ENCODE data around the gene ZNF84.

Gene ZNF84

GRCh38 chr12:133081159-133081780, 44.0 kb downstream of the ZNF84 start:
- no peak overlapping the region for H3K27ac Mint-ChIP-seq
- H3K4me1 Mint-ChIP-seq = peaks cover 6% of the 10 kb centered on the region
- H3K36me3 Mint-ChIP-seq = peaks cover 37% of the 10 kb centered on the region
- H3K9me3 Mint-ChIP-seq = peaks cover 19% of the 10 kb centered on the region
- H3K4me3 Mint-ChIP-seq = no peak overlapping the region
- DNase-seq (ENCODE audit: low spot score in 2 of 2) (no peak), ATAC-seq (no peak)

GRCh38 chr12:133083345-133083744, 46.0 kb downstream of the ZNF84 start:
- H3K27ac Mint-ChIP-seq = no peak overlapping the region
- DNase-seq (ENCODE audit: low spot score in 2 of 2) (no peak), ATAC-seq (no peak)
- peaks cover 6% of the 10 kb centered on the region for H3K4me1 Mint-ChIP-seq
- H3K4me3 Mint-ChIP-seq = no peak overlapping the region
- peaks cover 22% of the 10 kb centered on the region for H3K9me3 Mint-ChIP-seq
- H3K36me3 Mint-ChIP-seq = peaks cover 58% of the 10 kb centered on the region

- ATAC-seq (no peak), DNase-seq (ENCODE audit: low spot score in 2 of 2) (no peak)
- Mint-ChIP-seq H3K36me3 (peaks cover 67% of the 10 kb centered on the region), H3K9me3 (peaks cover 40% of the 10 kb centered on the region), H3K27ac (no peak overlapping the region), H3K4me3 (no peak overlapping the region), H3K4me1 (no peaks in the 10 kb centered on the region)
These were observed 68.3 kb downstream of the ZNF84 start for GRCh38 chr12:133105620-133106019.

- DNase-seq (ENCODE audit: low spot score in 2 of 2) (no peak), ATAC-seq (no peak)
- Mint-ChIP-seq H3K9me3 (peaks cover 40% of the 10 kb centered on the region), H3K36me3 (peaks cover 61% of the 10 kb centered on the region), H3K4me3 (no peak overlapping the region), H3K27ac (no peak overlapping the region), H3K4me1 (no peaks in the 10 kb centered on the region)
These were observed 68.9 kb downstream of the ZNF84 start for GRCh38 chr12:133106253-133106652.

GRCh38 chr12:133107121-133107520, 69.8 kb downstream of the ZNF84 start:
- ATAC-seq (no peak), DNase-seq (ENCODE audit: low spot score in 2 of 2) (no peak)
- Mint-ChIP-seq H3K27ac (no peak overlapping the region), H3K36me3 (peaks cover 52% of the 10 kb centered on the region), H3K9me3 (peaks cover 39% of the 10 kb centered on the region), H3K4me3 (no peak overlapping the region), H3K4me1 (no peaks in the 10 kb centered on the region)

- DNase-seq (ENCODE audit: low spot score in 2 of 2) (no peak), ATAC-seq (no peak)
- no peak overlapping the region for H3K4me3 Mint-ChIP-seq
- peaks cover 42% of the 10 kb centered on the region for H3K36me3 Mint-ChIP-seq
- H3K9me3 Mint-ChIP-seq = peaks cover 37% of the 10 kb centered on the region
- H3K4me1 Mint-ChIP-seq = no peaks in the 10 kb centered on the region
- H3K27ac Mint-ChIP-seq = no peak overlapping the region
These were observed 70.8 kb downstream of the ZNF84 start for GRCh38 chr12:133108150-133108549.

All from stimulated activated effector memory CD8-positive, alpha-beta T cell treated with anti-CD3 and anti-CD28 coated beads, Interleukin-12 subunit alpha, Interleukin-12 subunit beta, amount 100 ng/mL, for 72 hours (primary cell).